Sigmoid colon (tissue), 4 donors: ENCODE data around the gene ACTL8.

Experiments used
- EP300 ChIP-seq, 4 donors: sonication (generic); formaldehyde crosslinking; IDR thresholded peaks; one replicate each; pipeline ENCODE4 v1.6.1; 2017; ENCODE audit warnings: antibody characterized with exemption in 4 of 4
- POLR2A ChIP-seq, 2 donors: fragments of 450-650 bp; IDR thresholded peaks; one replicate each; pipeline ENCODE4 v1.6.1; 2016; ENCODE audit warnings: antibody characterized with exemption in 2 of 2, mild to moderate bottlenecking in 2 of 2, moderate library complexity in 2 of 2
- POLR2AphosphoS5 ChIP-seq, 4 donors: sonication (generic); formaldehyde crosslinking; IDR thresholded peaks; one replicate each; pipeline ENCODE4 v1.6.1; 2017; ENCODE audit warnings: antibody characterized with exemption in 4 of 4
- TF ChIP-seq, protein P1 (sequence below), 4 experiments: fragments of 450-650 bp in 3 of 4; fragments of 200-600 bp in 1 of 4; IDR thresholded peaks; one replicate each; pipeline ENCODE4 v1.5.1; 2016 to 2019; ENCODE audit warnings: antibody characterized with exemption in 4 of 4, mild to moderate bottlenecking in 3 of 4, moderate library complexity in 2 of 4

DNA sequence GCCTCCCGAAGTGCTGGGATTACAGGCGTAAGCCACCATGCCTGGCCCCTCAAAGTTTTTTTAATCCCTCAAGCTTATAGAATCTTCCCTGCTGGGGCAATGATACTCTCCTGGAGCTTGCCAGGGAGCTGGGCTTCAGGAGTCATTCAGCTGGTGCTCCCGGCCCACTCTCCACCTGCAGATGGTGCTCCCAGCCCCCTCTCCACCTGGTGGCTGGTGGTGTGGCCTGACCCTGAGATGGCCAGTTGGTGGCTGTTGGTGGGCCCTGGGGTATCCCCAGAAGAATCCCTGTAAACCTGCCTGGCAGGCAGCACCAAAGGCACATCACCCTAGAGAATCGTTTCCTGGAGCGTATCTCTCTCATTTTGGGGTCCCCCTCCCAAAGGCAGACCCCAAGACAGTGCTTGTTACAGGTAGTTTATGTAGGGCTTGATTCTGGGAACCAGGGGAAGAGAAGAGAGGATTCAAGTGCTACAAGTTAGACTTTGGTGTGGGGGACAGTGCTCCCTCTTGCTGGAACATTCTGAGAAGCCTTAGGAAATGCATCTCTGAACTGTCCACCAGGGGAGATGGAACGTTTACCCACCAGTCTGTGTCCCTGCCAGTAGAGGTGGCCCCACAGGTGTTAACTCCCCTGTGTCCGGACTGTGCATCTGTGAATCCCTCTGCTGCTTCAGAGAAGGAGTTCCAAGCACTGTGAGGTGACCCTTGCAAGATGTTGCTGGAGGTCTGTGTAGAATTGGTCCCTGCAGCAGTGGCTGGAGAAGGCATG lies 29.1 kb upstream of the ACTL8 start:
- TF ChIP-seq, protein P1, sequence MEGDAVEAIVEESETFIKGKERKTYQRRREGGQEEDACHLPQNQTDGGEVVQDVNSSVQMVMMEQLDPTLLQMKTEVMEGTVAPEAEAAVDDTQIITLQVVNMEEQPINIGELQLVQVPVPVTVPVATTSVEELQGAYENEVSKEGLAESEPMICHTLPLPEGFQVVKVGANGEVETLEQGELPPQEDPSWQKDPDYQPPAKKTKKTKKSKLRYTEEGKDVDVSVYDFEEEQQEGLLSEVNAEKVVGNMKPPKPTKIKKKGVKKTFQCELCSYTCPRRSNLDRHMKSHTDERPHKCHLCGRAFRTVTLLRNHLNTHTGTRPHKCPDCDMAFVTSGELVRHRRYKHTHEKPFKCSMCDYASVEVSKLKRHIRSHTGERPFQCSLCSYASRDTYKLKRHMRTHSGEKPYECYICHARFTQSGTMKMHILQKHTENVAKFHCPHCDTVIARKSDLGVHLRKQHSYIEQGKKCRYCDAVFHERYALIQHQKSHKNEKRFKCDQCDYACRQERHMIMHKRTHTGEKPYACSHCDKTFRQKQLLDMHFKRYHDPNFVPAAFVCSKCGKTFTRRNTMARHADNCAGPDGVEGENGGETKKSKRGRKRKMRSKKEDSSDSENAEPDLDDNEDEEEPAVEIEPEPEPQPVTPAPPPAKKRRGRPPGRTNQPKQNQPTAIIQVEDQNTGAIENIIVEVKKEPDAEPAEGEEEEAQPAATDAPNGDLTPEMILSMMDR (IDR thresholded peaks at IDR 0.05), result no peak
- TF ChIP-seq POLR2AphosphoS5 (IDR thresholded peaks at IDR 0.05) (no peak), POLR2A (IDR thresholded peaks at IDR 0.05) (no peak), EP300 (IDR thresholded peaks at IDR 0.05) (no peak)
